NCI-H1930 (cell line): ENCODE data around the gene SYCE1L.
"Not testable (repeated sequence)": the region's sequence is repeated elsewhere in the genome, so short reads cannot be mapped to it uniquely, and the experiment has no call there.

Experiments
- DNase-seq, 2 experiments: peaks; one replicate each; lab custom pipeline; 2025; lab: John Stamatoyannopoulos, UW

The SYCE1L gene

GRCh38 chr16:77197747-77198146 lies 1.5 kb upstream of the SYCE1L start:
- no peak for DNase-seq

- no peak for DNase-seq
These were observed 7.3 kb downstream of the SYCE1L start for GRCh38 chr16:77206533-77206932.

GRCh38 chr16:77207030-77207429 lies 7.8 kb downstream of the SYCE1L start:
- DNase-seq, result no peak

- DNase-seq, result no peak
These were observed 9.2 kb downstream of the SYCE1L start for GRCh38 chr16:77208382-77208781.

- peak; percentile 54 to 69 for DNase-seq
These were observed 12.9 kb downstream of the SYCE1L start for GRCh38 chr16:77211880-77212740.

GRCh38 chr16:77212741-77213541 lies 13.7 kb downstream of the SYCE1L start:
- peak; percentile 6 to 34 for DNase-seq

GRCh38 chr16:77213542-77214106 lies 14.4 kb downstream of the SYCE1L start:
- DNase-seq, result no peak

GRCh38 chr16:77214411-77215138 lies 15.4 kb downstream of the SYCE1L start:
- DNase-seq, result no peak

- no peak for DNase-seq
These were observed 20.2 kb downstream of the SYCE1L start for GRCh38 chr16:77219437-77219836.

GRCh38 chr16:77220427-77220826 lies 21.2 kb downstream of the SYCE1L start:
- no peak for DNase-seq

- no peak for DNase-seq
These were observed 22.3 kb downstream of the SYCE1L start for GRCh38 chr16:77221482-77221881.

- DNase-seq, result no peak
These were observed 24.0 kb downstream of the SYCE1L start for GRCh38 chr16:77223184-77223583.

GRCh38 chr16:77225182-77225581 lies 26.0 kb downstream of the SYCE1L start:
- no peak for DNase-seq

- no peak for DNase-seq
These were observed 28.5 kb downstream of the SYCE1L start for GRCh38 chr16:77227745-77228144.

GRCh38 chr16:77231047-77231446 lies 31.8 kb downstream of the SYCE1L start:
- no peak for DNase-seq

GRCh38 chr16:77233799-77234519 lies 34.8 kb downstream of the SYCE1L start:
- DNase-seq, result no peak

- no peak for DNase-seq
These were observed 35.4 kb downstream of the SYCE1L start for GRCh38 chr16:77234611-77235010.

GRCh38 chr16:77236063-77236511 lies 36.9 kb downstream of the SYCE1L start:
- peak; percentile 61 to 77 for DNase-seq

- no peak for DNase-seq
These were observed 39.4 kb downstream of the SYCE1L start for GRCh38 chr16:77238593-77238992.

- not testable (repeated sequence) for DNase-seq
These were observed 43.3 kb downstream of the SYCE1L start for GRCh38 chr16:77242471-77242870.

GRCh38 chr16:77246150-77246549 lies 46.9 kb downstream of the SYCE1L start:
- DNase-seq, result no peak
